22Rv1 (cell line): ENCODE data around the gene MLX.

Experiments used
- CTCF ChIP-seq: fragments of 450-650 bp; IDR thresholded peaks from 2 replicates; pipeline ENCODE4 v1.5.1; 2017; ENCODE audit warnings: mild to moderate bottlenecking
- ZFX ChIP-seq: fragments of 450-650 bp; IDR thresholded peaks from 2 replicates; pipeline ENCODE4 v1.6.1; 2017; ENCODE audit warnings: antibody characterized with exemption, borderline replicate concordance

DNA sequence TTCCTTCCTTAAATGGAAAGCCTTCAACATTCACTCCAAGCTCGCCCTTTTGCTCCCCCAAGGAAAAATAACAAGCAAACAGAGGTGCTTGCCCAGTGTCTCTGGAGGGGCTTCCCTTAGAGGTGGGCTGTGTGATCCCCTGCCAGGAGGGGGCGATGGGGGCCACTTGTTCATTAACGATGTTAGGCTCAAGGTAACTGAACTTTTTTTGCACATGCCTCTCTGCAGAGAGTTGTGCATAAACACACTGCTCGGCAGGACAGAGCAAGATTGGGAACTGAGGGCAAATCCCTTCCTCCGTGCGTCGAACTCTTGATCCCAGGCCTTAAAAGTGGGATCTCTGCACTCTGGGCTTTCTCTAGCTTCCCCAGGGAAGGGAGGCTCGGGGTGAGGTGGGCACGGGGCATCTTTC lies 46.4 kb upstream of the MLX start:
- TF ChIP-seq CTCF, result peak; percentile 35
- no peak for TF ChIP-seq ZFX
